GM19372 (cell line): ENCODE results near the gene GALNTL6.
"Not testable (repeated sequence)": the region's sequence is repeated elsewhere in the genome, so short reads cannot be mapped to it uniquely, and the experiment has no call there.

ENCODE experiments used
- ATAC-seq: cut with Tn5 transposase; IDR thresholded peaks from one replicate; pipeline ENCODE4 v1.9.1; 2021; ENCODE audit warnings: mild to moderate bottlenecking, low read depth, moderate library complexity; ENCODE audit not compliant: unreplicated experiment

The GALNTL6 gene

GRCh38 chr4:172881645-172882044 is 1068.4 kb downstream of the GALNTL6 start:
- no peak for ATAC-seq

GRCh38 chr4:172887358-172887757 is 1074.2 kb downstream of the GALNTL6 start:
- ATAC-seq = not testable (repeated sequence)

- no peak for ATAC-seq
Observed at GRCh38 chr4:172887959-172888358, 1074.8 kb downstream of the GALNTL6 start.

- no peak for ATAC-seq
Observed at GRCh38 chr4:172892300-172892699, 1079.1 kb downstream of the GALNTL6 start.

- ATAC-seq = no peak
Observed at GRCh38 chr4:172895699-172896098, 1082.5 kb downstream of the GALNTL6 start.

- no peak for ATAC-seq
Observed at GRCh38 chr4:172897046-172897445, 1083.8 kb downstream of the GALNTL6 start.

GRCh38 chr4:172898715-172899114 is 1085.5 kb downstream of the GALNTL6 start:
- no peak for ATAC-seq

GRCh38 chr4:172899861-172900260 is 1086.7 kb downstream of the GALNTL6 start:
- ATAC-seq = no peak

- ATAC-seq = no peak
Observed at GRCh38 chr4:172900900-172901299, 1087.7 kb downstream of the GALNTL6 start.

GRCh38 chr4:172912468-172912867 is 1099.3 kb downstream of the GALNTL6 start:
- ATAC-seq = not testable (repeated sequence)

GRCh38 chr4:172917403-172917802 is 1104.2 kb downstream of the GALNTL6 start:
- ATAC-seq = not testable (repeated sequence)

GRCh38 chr4:172919269-172919668 is 1106.1 kb downstream of the GALNTL6 start:
- no peak for ATAC-seq

- no peak for ATAC-seq
Observed at GRCh38 chr4:172927096-172927814, 1114.1 kb downstream of the GALNTL6 start.

GRCh38 chr4:172928347-172928746 is 1115.1 kb downstream of the GALNTL6 start:
- no peak for ATAC-seq

- no peak for ATAC-seq
Observed at GRCh38 chr4:172938072-172938829, 1125.0 kb downstream of the GALNTL6 start.

- no peak for ATAC-seq
Observed at GRCh38 chr4:172938870-172939269, 1125.7 kb downstream of the GALNTL6 start.

GRCh38 chr4:172942840-172943239 is 1129.6 kb downstream of the GALNTL6 start:
- ATAC-seq = no peak

- no peak for ATAC-seq
Observed at GRCh38 chr4:172945611-172946010, 1132.4 kb downstream of the GALNTL6 start.

- no peak for ATAC-seq
Observed at GRCh38 chr4:172946503-172946902, 1133.3 kb downstream of the GALNTL6 start.

- no peak for ATAC-seq
Observed at GRCh38 chr4:172947594-172947993, 1134.4 kb downstream of the GALNTL6 start.

GRCh38 chr4:172950990-172951389 is 1137.8 kb downstream of the GALNTL6 start:
- ATAC-seq = no peak
